Measurements from ENCODE around the gene TESMIN. TPM values are rescaled to one million over a fixed set of nuclear protein-coding genes. Genes with fewer than 3 reads are reported as not detected.

The TESMIN gene
- polyA plus RNA-seq, 1 donor, result 0.85 TPM

DNA sequence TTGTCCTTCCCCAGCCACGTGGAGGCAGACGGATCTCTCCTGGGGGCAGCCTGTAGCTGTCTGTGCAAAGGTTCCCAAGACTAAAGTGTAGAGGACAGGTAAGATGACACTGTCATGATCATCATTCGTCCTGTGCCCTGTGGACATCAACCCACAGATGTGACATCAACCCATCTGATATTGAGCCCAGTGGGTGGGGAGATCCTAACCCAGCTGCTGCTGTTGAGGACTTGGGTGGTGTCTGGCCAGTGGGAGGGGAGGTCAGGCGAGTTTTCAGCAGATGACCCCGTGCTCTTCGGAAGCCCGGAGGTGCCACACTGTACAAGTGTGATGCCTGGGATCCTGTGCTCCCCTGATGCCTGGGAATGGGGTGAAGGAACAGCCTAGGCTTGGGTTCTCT lies 68.2 kb downstream of the TESMIN start:
- DNase-seq, result no peak

DNA sequence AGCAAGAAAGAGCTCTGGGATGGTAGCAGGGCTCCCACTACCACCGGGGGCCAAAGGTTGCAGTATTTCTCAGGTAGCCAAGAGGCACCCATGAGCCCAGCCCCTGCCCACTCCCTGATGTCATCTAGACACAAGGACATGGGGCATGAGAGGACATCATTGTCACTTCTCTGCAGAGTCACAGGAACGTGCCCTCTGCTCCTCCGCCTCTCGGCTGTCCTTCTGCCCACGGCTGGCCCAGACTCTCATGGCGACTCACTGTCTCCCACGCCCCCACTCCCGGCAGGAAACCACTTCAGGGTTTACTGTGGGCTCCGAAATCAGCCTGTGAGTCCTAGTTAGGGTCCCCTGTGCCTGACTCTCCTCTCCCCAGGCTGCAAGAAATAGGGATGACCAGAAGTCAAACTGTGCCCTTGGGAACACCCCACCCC lies 68.8 kb downstream of the TESMIN start:
- no peak for DNase-seq

DNA sequence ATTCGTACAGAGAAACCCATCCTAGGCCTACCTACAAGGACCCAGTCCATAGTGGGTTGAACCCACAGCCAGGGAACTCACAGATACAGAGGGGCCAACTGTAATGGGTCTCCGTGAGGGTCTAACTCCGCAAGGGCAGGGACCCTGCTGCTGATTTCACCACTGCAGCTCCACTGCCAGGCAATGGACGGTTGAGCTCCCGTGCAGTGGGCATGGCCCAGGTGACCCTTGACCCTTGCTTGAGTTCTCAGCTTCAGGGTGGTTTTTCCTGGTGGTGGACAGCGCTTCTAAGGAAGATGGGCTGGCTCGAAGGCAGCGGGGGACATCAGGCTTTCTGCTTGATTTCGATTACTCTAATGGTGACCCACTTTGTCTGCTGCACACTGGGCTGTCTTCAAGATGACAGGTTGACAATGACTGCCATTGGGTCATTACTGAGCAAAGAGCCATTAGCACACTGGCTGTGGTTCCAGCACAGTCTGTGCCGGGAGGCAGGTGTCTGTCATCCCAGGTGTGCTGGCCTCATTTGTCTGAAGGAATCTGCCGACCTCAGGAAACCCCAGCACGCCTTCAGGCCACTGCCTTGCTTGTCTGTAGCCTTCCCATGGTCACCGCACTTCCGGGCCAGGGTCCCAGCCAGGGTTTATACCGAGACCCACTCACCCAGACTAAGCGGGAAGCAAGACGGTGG lies 70.6 kb downstream of the TESMIN start:
- DNase-seq, result no peak

DNA sequence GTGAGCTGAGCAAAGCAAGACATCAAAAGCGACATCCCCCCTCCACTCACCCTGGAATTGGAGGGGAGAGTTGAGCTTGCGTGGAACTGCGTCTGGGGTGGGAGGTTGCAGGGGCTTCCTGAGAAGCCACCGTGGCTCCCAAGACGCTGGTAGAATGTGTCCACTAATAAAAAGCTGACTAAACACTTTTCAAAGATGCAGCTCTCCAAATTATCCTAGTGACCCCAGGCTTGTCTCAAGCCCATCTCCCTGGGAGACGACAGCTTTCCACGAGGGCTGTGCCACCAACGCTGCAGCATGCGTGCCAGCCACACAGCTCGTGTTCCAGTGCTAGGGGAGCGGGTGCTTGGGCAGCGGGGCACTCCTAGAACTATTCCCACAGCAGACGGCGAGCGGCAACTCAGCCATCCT lies 73.3 kb downstream of the TESMIN start:
- DNase-seq, result no peak

DNA sequence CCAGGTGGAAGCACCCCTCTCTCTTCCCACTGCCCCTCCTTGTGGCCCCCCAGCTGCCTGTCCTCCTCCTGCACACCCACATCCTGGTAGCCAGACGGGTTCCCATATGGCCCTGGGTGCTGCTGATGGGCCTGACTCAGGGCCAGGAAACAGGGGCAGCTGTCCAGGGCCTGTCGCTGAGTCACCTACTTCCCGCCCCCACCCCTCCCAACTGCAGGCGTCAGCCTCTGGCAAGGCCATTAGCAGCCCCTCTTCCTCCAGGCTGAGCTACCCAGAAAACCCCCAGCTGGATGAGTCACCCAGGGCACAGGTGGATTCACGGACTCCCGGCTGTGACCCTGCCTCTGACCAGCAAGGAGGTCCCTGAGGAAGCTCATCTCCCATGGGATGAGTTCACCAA lies 73.9 kb downstream of the TESMIN start:
- DNase-seq, result peak; percentile 25

DNA sequence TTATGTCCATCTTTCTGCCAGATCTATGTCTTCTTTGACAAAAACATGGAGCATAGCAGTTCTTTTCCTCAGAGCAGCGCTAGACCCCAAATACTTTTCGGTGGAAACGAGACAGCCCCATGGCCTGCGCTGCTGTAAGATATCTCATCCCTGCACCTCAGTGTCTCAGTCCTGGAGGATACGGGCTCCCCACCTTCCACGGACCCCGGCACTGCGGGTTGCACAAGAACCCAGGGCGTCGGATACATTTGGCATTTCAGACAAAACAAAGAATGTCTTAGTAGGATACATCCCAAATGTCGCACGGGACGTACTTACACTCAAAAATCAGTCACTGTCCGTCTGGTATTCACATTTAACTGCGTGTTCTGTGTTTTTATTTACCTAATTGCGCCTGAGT lies 76.9 kb downstream of the TESMIN start:
- DNase-seq, result no peak

DNA sequence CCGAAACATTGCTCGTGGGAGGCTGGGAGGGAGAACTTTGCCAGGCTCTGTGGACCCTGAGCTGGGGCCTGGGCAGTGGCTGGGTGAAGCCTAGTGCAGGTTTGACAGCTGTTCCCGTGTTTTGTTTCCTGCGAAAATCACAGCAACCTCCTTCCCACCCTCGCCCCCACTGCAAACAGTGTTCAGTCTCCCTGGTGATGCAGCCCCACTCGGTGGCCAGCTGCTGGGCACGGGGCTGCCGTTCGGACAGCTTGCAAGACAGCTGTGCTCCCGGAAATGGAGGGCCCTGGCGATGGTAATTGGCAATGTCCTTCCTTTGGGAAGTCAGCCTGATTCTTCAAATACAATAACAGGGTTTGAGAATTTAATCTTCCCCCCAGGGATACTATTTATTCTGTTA lies 77.3 kb downstream of the TESMIN start:
- DNase-seq, result no peak

DNA sequence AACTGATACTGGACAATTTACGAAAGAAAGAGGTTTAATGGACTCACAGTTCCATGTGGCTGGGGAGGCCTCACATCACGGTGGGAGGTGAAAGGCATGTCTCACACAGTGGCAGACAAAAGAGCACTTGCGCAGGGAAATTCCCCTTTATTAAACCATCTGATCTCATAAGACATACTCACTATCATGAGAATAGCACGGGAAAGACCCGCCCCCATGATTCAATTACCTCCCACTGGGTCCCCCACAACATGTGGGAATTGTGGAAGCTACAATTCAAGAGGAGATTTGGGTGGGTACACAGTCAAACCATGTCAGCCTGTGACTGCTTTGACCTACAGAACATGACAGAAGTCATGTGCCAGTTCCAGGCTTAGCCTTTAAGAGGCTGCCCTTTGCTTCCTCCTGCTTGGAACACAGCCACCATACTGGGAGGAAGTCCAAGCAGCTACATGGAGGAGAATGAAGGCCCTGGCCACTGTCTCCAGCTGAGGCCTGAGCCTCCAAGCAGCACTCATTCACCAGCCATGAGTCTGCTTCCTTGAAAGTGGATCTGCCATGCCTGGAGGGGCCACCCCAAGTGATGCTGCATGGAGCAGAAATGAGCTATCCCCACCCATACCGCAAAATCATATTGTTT lies 77.9 kb downstream of the TESMIN start:
- DNase-seq, result no peak

DNA sequence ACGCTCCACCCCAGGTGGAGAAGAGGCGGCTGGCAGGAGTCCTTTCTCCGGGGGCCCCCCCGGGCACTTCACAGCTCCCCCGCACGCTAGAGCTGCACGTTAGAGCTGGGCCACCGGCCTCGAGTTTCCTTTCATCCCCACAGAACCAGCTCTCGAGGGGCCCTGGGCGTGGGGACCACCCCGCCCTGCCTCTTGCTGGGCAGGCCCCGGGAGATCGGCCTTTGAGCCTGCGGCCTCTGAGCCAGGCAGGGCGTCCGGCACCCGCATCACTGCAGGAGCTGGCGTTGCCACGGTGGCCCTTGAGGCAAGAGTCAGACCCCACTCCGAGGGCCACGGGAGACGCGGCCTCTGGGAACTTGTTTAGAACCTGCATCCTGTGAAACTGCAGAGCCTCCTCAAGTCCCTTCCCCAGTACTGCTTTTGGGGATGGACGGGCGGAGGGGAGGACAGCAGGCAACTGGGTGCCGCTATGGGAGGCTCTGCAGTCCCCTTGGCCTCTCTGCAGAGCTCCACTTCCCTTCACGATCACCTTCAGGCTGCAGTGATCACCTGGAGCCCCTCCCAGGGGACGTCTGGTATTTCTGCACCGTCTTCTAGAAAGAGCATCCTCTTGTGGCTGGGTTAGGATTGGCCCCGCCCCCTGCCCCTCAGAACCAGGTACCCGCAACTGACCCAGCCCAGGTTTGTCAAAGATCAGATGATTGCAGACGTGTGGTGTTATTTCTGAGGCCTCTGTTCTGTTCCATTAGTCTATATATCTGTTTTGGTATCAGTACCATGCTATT lies 80.9 kb downstream of the TESMIN start:
- no peak for DNase-seq

DNA sequence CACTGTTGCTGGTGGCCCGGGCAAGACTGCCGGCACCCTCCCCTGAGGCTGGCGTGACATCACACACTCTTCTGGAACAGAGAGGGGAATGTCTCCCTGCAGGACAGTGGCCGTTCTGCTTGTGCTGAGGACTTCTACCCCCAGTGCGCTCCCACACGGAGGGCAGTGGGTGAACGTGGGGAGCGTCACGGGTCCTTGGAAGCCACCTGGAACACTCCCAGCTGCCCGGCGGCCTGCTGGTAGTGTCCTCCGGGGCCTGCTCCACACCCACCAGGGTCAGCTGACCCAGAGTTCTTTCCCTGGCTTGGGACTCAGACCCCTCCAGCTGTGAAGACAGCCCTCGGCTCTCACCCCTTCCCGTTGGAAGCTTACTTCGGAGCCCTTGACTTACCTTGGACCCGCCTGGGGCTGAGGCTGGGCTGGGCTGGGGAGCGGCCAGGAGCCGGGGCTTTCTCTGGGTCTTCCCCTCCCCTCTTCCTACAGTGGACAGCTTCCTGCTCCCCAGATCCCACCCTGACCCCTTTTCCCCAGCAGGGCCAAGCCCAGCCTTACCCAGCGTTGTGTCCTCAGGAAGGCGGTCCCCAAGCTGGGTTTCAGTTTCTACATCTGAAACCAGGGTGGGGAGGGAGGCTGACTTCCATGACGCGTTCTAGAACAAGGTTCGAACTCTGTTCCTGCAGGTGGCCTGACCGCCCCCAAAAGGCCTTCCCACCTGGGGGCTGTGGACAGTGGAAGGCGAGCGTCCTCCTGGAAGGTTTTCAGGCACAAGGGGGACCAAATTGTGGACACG lies 81.8 kb downstream of the TESMIN start:
- no peak for DNase-seq

DNA sequence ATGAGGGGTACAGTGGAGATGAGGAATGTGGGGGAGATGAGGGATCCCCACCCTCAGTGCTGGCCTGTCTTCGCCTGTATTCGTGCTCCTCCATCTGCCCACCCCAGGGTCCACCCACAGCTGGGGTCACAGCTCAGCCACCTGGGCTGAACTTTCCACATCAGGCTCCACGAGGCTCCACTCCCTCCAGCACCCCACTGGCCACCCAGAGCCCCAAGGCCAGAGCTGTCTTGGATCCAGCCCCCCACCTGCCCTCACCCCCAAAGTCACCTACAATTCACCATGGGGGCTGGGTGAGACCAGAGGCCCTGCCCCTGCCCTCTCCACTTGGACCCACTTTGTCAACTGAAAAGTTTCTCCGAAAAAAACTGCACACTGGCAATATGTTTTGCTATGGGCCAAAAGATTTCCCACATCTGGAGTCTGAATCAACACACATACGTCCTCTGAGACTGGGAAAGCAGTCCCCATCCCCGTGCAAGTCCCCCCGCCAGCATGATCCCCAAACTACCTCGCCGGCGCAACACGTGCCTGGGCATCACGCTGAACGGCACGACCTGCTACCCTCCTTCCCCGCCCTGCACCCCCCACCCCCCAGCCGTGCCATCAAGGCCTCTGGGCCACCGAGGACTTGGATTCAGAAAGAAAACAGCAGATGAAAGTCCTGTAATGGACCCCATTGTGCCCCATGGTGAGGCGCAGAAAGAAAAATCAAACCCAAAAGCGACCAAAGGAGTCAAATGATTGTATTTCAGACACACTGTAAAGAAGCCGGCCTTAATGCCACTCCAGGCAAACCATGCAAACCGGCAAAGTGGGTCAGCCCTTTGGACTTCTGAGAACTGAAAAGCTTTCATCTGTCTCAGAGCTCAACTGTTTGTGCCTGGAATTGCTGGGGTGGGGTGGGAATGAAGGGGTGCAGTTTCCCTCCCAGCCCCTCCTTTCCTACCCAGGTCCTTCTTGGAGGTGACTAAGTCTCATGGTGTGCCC lies 83.5 kb downstream of the TESMIN start:
- no peak for DNase-seq

DNA sequence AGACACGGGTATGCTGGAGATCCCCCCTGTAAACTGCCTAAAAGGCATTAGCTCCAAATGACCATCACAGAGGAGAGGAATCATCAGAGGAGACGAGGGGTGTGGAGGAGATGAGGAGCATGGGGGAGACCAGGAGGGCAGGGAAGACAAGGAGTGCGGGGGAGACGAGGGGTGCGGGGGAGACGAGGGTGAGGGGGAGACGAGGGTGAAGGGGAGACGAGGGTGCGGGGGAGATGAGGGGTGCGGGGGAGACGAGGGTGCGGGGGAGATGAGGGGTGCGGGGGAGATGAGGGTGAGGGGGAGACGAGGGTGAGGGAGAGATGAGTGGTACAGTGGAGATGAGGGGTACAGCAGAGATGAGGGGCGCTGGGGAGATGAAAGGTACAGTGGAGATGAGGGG lies 84.5 kb downstream of the TESMIN start:
- DNase-seq, result no peak

DNA sequence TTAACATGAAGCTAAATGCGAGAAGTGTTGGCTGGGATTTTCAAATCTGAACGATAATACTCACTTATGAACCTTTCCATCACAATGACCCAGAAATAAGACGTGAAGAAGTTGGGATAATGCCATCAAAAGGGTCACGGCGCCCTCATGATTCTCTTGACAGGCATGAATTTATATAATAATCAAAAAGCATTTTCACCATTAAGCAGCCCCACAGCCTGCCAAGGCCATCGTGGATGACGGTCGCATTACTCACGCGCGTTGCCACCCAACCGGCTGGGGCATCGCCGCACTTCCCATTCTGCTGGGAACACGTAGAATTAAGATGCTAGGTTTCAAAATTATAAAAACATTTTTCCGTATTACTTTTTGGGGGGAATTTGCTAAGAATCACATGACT lies 85.9 kb downstream of the TESMIN start:
- DNase-seq, result no peak

DNA sequence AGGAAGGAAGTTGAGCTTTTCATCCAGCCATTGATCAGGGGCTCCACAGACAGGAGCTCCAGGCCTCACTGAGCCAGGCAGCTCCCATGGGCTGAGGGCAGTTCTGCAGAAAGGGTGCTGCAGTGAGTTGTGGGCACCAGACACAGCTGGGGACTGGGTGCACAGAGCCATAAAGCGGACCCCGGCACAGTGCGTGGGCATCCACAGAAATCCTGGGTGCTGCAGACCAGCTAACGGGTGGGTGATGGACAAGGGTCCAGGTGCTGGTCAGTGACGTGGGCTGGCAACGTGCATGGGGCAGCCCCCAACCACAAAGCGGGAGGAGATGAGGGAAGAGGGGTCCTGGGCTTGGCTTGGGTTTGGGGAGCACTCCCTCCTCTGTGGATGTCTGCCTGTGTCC lies 86.4 kb downstream of the TESMIN start:
- no peak for DNase-seq

DNA sequence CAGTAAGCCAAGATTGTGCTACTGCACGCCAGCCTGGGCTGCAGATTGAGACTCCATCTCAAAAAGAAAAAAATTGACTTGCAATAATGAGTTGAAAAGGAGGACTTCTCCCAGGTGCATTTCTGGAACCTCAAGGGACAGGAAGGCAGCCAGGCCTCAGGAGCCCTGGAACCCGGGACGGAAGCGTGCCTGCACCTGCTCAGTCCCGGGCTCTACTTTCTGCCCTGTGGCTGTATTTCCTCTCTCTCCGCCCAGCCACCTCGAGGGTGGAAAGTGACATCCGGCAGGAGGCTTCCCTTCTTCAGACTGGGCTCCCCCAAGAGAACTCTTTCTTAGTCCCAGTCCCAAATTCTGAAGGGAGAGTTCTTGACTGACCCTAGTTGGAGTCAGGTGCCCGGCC lies 87.2 kb downstream of the TESMIN start:
- no peak for DNase-seq

DNA sequence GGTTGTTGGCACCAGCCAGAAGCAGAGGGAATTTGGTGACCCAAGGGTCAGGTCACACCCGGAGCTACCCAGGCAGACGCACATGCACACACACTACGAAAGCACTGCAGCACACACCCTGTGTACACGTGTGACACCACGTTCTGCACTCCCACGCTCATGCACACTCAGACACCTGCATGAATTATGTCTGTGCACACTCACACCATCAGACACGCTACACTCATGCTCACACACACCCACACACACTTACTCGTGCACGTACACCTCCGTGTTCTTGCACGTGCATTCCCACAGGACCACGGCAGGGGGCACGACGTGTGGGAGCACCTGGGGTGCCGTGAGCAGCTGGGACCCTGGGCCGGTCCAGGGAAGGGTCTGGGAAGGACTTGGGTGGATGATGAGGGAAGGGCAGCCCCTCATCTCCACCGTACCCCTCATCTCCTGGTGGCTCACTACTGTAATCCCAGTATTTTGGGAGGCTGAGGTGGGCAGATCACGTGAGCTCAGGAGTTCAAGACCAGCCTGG lies 87.8 kb downstream of the TESMIN start:
- DNase-seq, result no peak

DNA sequence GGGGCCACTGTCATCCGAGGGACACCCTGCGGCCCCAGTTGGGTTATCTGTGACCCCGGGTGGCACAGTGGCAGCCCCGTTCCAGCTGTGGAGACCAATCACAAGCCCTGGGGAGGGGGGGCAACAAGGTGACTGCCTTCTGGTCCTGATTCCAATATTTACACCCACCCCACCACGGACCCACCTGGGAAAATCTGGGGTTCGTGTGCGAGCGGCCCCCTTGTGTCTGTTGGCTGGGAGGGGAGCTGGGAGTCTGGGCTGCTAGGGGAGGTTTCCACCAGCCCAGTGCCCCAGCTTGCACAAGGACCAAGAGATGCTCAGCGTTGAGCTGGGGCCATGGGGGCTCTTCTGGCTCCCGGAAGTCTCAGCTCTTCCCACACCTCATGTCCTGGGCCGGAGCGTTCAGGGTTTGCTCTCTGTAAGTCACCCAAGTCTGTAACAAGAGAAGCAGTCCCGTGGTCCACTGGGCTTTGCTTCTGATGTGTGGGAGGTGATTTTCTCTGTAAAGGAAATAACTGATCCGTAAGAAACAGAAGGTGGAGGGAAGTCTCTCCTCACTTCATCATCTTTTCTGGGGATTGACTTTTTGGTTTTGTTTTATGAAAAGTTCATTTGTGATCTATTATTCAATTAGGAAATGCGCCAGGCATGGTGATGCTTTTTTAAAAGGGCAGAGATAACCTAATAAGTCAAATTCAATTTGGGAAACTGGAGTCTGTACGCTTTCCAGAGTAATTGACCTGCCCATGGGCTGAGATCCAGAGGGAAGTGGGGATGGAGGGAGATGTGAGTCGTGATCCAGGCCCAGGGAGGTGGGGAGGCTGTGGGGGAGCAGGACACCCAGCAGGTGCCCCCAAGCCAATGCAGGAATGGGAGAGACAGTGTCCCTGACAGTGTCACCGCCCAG lies 89.4 kb downstream of the TESMIN start:
- no peak for DNase-seq

DNA sequence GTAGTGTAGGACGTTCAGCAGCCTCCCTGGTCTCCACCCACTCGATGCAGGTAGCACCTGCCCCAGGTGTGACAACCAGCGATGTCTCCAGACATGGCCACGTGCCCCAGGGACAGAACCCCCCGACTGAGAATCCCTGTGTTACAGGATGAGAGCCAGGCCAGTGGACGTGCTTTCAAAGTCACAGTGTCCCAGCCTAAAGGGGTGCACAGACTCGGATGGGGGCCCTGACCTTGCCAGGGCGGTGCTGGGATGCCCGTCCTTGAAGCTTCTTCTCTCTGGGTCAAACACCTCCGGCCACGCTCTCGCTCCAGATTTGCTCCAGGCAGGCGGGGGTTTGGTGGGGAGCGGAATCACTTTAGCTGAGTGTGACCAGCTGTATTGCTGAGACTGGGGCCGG lies 90.3 kb downstream of the TESMIN start:
- no peak for DNase-seq

DNA sequence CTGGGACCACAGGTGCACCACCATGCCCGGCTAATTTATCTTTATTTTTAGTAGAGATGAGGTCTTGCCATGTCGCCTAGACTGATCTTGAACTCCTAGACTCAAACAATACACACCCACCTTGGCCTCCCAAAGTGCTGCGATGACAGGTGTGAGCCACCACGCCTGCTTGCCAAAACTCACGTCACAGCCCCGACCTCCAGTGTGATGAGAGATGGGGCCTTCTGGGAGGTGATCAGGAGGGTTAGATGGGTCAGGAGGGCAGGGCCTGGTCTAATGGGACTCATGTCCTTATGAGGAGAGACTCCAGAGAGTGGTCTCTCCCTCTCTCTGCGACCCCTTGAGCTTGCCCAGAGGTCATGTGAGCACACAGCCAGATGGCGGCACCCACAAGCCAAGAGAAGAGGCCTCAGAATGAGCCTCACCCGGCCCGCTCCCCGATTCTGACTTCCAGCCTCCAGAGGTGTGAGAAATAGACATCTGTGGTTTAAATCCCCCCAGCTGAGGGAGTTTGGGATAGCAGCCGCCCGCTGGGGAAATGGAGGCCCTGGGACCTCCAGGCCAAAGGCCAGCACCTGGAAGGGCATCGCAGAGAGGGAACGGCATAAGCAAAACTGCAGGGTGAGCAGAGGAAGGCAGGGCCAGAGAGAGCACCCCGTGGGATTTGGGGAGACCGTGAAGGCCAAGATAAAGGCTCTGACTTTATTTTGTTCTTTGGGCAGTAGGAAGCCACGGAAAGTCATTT lies 91.1 kb downstream of the TESMIN start:
- DNase-seq, result no peak

Data from hindlimb muscle (tissue), 1 donor.